Ovary (tissue), 9 donors: ENCODE data around the gene FAAP20. TPM values are rescaled to one million over a fixed set of nuclear protein-coding genes. Genes with fewer than 3 reads are reported as not detected.

ENCODE experiments used
- DNase-seq, 5 donors: peaks; one replicate each; pipeline ENCODE4 v3.0.0-alpha.2; 2019 to 2020
- H3K27ac ChIP-seq, 2 donors: fragments of 200-600 bp; one replicate each; pipeline versions ENCODE4 v1.5.1 to v1.8.0; 2019 to 2022
- H3K27me3 ChIP-seq: fragments of 200-600 bp; one replicate; pipeline ENCODE4 v1.8.0; 2022
- H3K36me3 ChIP-seq: fragments of 200-600 bp; sonication (generic); one replicate; pipeline ENCODE4 v1.5.1; 2019
- H3K4me1 ChIP-seq: one replicate; pipeline ENCODE4 v1.8.1; 2013; ENCODE audit warnings: mild to moderate bottlenecking, moderate library complexity; ENCODE audit not compliant: insufficient read depth
- H3K4me3 ChIP-seq: fragments of 200-600 bp; sonication (generic); one replicate; pipeline ENCODE4 v1.5.1; 2017
- H3K9me3 ChIP-seq, 2 donors: fragments of 200-600 bp in 1 of 2; sonication (generic) in 1 of 2; one replicate each; pipeline versions ENCODE4 v1.5.1 to v1.8.1; 2013 to 2019; ENCODE audit warnings: mild to moderate bottlenecking in 1 of 2, moderate library complexity in 1 of 2
- EP300 ChIP-seq: sonication (generic); formaldehyde crosslinking; IDR thresholded peaks from one replicate; pipeline ENCODE4 v1.6.1; 2017; ENCODE audit warnings: antibody characterized with exemption
- POLR2A ChIP-seq: fragments of 450-650 bp; IDR thresholded peaks from one replicate; pipeline ENCODE4 v1.6.1; 2017; ENCODE audit warnings: antibody characterized with exemption, mild to moderate bottlenecking, moderate library complexity
- WGBS, 3 donors: extraction: QIAGEN DNeasy Blood & Tissue Kit in 1 of 3; methylation state at CpG; one replicate each; pipeline versions ENCODE4 v1.1.5 to v1.1.7; 2013 to 2017; 5-methylcytosine and 5-hydroxymethylcytosine counted together
- intact Hi-C, 4 donors: fragments of 100-400 bp; cut with DNase I; formaldehyde crosslinking; loops; one replicate each; pipeline versions ENCODE4 v1.11.0 to v1.15.1; 2022 to 2023
- polyA plus RNA-seq, 2 donors: library from polyadenylated mRNA; stranded (reverse); fragments of 200-250 nt in 1 of 2; fragments of 350-450 nt in 1 of 2; fragmentation: Illumina TruSeq in 1 of 2; extraction: RNeasy Lipid Tissue Mini Kit (QIAGEN cat#74804) in 1 of 2; gene quantifications; one replicate each; pipeline ENCODE4 v1.2.3, GENCODE V29; 2013 to 2014
- total RNA-seq, 7 donors: library from RNA; depleted of rRNA in 2 of 7; stranded (reverse); fragments of >200 nt in 2 of 7; fragmentation: NEBNext Ultra II Directional in 3 of 7; extraction: Animal tissue kit (Norgen Biotek cat#: 25700) in 3 of 7; gene quantifications; one replicate each; pipeline versions ENCODE4 v1.1.0 to v1.2.4, GENCODE V29; 2016 to 2023
- TF ChIP-seq, protein P1 (sequence below), 3 donors: fragments of 450-650 bp in 2 of 3; fragments of 200-600 bp in 1 of 3; IDR thresholded peaks; one replicate each; pipeline versions ENCODE4 v1.5.1 to v1.8.0; 2016 to 2022; ENCODE audit warnings: antibody characterized with exemption in 3 of 3, mild to moderate bottlenecking in 1 of 3
- donor health status: DM: no; HTN: no; CAD: no; lungs with moderate emphysema.
- donor health status: DM: no; HTN: no; CAD: no.
- donor health status: Bipolar disorder and iron deficiency.
- donor health status: DM: yes; HTN: yes; CAD: no.
- donor health status: DM: no; HTN: no; CAD: no.
- donor health status: DM: yes; HTN: yes; CAD: no.

Gene FAAP20
- total and polyA plus RNA-seq, 9 donors: 3.4 to 96.1 (median 61.7) TPM

DNA sequence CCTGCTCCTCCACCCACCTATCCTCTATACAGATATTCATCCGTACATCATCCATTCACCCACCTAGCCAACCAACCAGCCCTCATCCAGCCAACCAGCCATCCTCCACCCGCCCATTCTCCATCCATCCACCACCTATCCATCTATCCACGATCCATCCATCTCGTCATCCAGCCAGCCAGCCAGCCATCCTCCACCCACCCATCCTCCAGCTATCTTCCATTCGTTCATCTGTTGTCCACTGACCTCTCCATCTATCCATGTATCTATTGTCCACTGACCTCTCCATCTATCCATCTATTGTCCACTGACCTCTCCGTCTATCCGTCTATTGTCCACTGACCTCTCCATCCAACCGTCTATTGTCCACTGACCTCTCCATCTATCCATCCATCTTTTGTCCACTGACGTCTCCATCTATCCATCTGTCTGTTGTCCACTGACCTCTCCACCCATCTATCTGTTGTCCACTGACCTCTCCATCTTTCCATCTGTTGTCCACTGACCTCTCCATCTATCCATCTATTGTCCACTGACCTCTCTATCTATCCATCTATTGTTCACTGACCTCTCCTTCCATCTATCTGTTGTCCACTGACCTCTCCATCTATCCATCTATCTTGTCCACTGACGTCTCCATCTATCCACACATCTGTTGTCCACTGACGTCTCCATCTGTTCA is 47.6 kb downstream of the FAAP20 start:
- no peaks in the 10 kb centered on the region for H3K9me3 ChIP-seq
- WGBS, 3 donors: 84 to 93% (median 91%) methylated on average over 11 of the region's 11 CpGs
- no peaks in the 10 kb centered on the region for H3K27me3 ChIP-seq
- intact Hi-C loops: no loop called here
- no peak for TF ChIP-seq POLR2A
- no peak for TF ChIP-seq EP300
- TF ChIP-seq, protein P1, sequence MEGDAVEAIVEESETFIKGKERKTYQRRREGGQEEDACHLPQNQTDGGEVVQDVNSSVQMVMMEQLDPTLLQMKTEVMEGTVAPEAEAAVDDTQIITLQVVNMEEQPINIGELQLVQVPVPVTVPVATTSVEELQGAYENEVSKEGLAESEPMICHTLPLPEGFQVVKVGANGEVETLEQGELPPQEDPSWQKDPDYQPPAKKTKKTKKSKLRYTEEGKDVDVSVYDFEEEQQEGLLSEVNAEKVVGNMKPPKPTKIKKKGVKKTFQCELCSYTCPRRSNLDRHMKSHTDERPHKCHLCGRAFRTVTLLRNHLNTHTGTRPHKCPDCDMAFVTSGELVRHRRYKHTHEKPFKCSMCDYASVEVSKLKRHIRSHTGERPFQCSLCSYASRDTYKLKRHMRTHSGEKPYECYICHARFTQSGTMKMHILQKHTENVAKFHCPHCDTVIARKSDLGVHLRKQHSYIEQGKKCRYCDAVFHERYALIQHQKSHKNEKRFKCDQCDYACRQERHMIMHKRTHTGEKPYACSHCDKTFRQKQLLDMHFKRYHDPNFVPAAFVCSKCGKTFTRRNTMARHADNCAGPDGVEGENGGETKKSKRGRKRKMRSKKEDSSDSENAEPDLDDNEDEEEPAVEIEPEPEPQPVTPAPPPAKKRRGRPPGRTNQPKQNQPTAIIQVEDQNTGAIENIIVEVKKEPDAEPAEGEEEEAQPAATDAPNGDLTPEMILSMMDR (IDR thresholded peaks at IDR 0.05): no peak
- H3K4me3 ChIP-seq: no peak overlapping the region
- H3K27ac ChIP-seq: no peak overlapping the region
- no peak for DNase-seq
- no peaks in the 10 kb centered on the region for H3K36me3 ChIP-seq
- H3K4me1 ChIP-seq: no peaks in the 10 kb centered on the region

DNA sequence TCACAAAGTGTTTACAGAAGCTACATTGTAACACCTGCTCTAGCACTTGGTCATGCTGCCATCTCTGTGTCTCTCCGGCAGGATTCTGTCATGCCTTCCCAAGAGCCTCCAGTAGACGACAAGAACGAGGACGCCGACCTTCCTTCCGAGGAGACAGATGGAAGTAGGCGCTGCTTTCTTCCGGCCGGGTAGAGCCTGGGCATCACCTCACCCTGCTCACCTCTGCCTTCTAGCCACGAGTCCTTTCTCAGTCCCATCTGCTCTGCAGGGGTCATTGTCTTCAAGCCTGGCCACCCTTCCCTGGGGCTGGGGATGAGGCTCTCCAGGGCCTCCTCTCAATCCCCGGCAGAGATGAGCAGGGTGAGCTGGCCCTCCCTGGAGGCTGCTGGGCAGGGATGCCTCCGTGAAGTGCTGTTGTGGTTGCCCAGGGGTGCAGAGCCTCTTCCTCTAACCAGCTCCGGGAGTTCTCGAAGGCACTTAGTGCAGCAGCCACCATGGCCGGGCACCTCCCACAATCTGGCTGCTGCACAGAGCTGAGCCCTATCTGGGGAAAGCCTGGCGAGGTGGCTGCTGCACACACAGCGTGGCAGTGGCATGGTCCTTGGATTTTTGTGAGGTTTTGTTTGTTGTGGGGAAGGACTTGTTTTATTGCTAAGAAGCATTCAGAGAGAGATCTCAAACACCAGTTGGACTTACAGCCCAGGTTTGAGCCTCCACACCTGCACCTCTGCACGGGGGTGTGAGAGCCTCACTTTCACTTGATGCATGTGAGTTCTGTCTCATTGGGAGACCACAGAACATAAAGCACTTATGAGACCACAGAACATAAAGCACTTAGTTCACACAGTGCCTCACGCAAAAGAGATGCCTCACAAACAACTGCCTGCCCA is 48.4 kb downstream of the FAAP20 start:
- intact Hi-C loops: no loop called here
- H3K9me3 ChIP-seq: no peaks in the 10 kb centered on the region
- H3K27ac ChIP-seq: no peak overlapping the region
- no peak overlapping the region for H3K4me3 ChIP-seq
- no peaks in the 10 kb centered on the region for H3K27me3 ChIP-seq
- no peaks in the 10 kb centered on the region for H3K4me1 ChIP-seq
- 90 to 91% (median 91%) methylated on average over 19 of the region's 19 CpGs for WGBS, 3 donors
- no peaks in the 10 kb centered on the region for H3K36me3 ChIP-seq
- no peak for TF ChIP-seq EP300
- TF ChIP-seq, protein P1 (IDR thresholded peaks at IDR 0.05): no peak
- no peak for TF ChIP-seq POLR2A
- DNase-seq: no peak

DNA sequence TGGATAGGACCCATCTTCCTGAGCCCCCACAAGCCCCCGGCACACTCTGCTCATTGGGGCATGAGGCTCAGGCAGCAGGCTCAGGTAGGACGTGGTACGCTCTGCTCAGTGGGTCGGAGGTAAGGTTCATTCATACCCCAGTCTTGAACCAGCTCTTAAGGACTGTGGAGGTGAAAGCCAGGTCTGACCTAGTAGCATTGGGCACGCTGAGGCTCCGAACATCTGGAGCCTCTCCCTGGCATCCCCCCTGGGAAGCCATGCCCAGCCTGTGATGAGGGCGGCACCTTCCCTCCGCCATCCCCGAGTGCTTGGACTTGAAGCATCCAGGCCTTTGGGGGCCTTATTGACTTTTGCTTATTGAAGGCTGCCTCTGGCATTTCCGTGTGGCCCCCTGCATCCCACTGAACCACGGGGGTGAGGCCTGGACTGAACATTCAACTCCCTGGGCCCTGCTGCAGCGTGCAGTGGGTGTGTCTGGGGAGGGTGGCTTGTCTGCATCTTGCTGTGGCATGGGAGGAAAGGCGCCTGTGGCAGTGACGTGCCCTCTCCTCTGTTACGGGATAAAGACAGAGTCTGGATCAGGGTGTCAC is 50.0 kb downstream of the FAAP20 start:
- no peak for DNase-seq
- H3K27me3 ChIP-seq: no peaks in the 10 kb centered on the region
- intact Hi-C loops: no loop called here
- TF ChIP-seq, protein P1 (IDR thresholded peaks at IDR 0.05): no peak
- no peak for TF ChIP-seq EP300
- TF ChIP-seq POLR2A: no peak
- no peaks in the 10 kb centered on the region for H3K4me1 ChIP-seq
- no peak overlapping the region for H3K27ac ChIP-seq
- H3K4me3 ChIP-seq: no peak overlapping the region
- no peaks in the 10 kb centered on the region for H3K9me3 ChIP-seq
- no peaks in the 10 kb centered on the region for H3K36me3 ChIP-seq
- 90 to 98% (median 94%) methylated on average over 15 of the region's 15 CpGs for WGBS, 3 donors

DNA sequence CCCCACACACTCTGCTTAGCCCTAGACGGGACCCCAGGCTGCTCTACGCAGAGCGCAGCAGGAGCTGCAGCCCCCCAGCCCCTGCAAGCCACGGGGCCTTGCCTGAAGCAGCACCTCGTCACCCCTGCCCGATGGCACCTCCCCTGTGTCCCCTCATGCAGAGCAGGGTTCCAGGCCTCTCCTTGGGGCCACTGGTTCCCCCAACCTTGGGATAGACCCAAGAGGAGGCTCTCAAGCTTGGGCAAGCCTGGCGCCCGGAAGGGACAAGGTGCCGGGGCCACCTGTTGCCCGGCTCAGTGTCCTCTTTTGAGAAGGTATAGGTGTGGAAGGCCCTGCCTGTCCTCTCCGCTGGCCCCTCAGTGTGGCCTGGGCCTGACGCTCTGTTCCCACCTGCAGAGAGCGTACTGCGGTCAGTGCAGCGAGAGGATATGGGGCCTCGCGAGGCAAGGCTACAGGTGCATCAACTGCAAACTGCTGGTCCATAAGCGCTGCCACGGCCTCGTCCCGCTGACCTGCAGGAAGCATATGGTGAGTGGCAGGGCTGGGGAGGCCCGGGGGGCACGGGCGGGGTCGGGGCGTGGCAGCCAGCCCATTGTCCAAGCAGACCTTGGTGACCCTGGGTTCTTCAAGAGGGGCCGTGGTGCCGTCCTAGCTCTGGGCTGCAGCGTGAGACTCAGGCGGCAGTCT is 50.6 kb downstream of the FAAP20 start:
- intact Hi-C loops: no loop called here
- DNase-seq: no peak
- no peaks in the 10 kb centered on the region for H3K9me3 ChIP-seq
- TF ChIP-seq EP300: no peak
- TF ChIP-seq POLR2A: no peak
- TF ChIP-seq, protein P1 (IDR thresholded peaks at IDR 0.05): no peak
- H3K27ac ChIP-seq: no peak overlapping the region
- H3K4me3 ChIP-seq: no peak overlapping the region
- H3K36me3 ChIP-seq: no peaks in the 10 kb centered on the region
- 88 to 91% (median 91%) methylated on average over 11 to 30 of the region's 30 CpGs for WGBS, 3 donors
- no peaks in the 10 kb centered on the region for H3K4me1 ChIP-seq
- H3K27me3 ChIP-seq: no peaks in the 10 kb centered on the region
